A549 (cell line): ENCODE data around the gene PARVB. TPM values are rescaled to one million over a fixed set of nuclear protein-coding genes. Genes with fewer than 3 reads are reported as not detected.

Experiments used
- ATAC-seq, 2 experiments: fragments of 200-7000 bp in 1 of 2; fragments of >200 bp in 1 of 2; cut with Nextera tagmentation in 1 of 2; cut with Tn5 transposase in 1 of 2; 3 replicates each; pipeline versions ENCODE4 v1.8.0 to v1.9.1; 2018 to 2020; ENCODE audit warnings: mild to moderate bottlenecking in 1 of 2, moderate library complexity in 1 of 2
- CTCF ChIA-PET: fragments of 300-600 bp; sonication (Branson Sonifier 250); formaldehyde crosslinking; extraction: SDS; loops from one replicate; lab custom pipeline; 2021; ENCODE audit warnings: antibody characterized with exemption, inconsistent platforms; lab: Yijun Ruan, JAX
- POLR2A ChIA-PET: fragments of 350-600 bp; formaldehyde crosslinking; extraction: SDS; loops from one replicate; lab custom pipeline; 2021; ENCODE audit warnings: antibody characterized with exemption, inconsistent platforms; lab: Yijun Ruan, JAX
- DNase-seq, 2 experiments: peaks; one replicate each; pipeline versions ENCODE4 v3.0.0 to v3.0.0-alpha.2; 2011 to 2016; ENCODE audit warnings: low read depth in 1 of 2, low spot score in 1 of 2
- FAIRE-seq: peaks from 2 replicates; lab custom pipeline; 2011; peaks lifted over from hg19 to GRCh38; lab: Jason Lieb, UNC
- H3K27ac ChIP-seq, 2 experiments: fragments of >200 bp; sonication (Bioruptor Twin); formaldehyde crosslinking; 3 replicates each; pipeline ENCODE4 v1.5.1; 2016 to 2017
- H3K4me1 ChIP-seq: fragments of >200 bp; sonication (Bioruptor Twin); formaldehyde crosslinking; 3 replicates; pipeline ENCODE4 v1.6.1; 2016
- H3K4me2 ChIP-seq: fragments of >200 bp; sonication (Bioruptor Twin); formaldehyde crosslinking; 3 replicates; pipeline ENCODE4 v1.6.1; 2016
- H3K4me3 ChIP-seq: fragments of >200 bp; sonication (Bioruptor Twin); formaldehyde crosslinking; 3 replicates; pipeline ENCODE4 v1.5.1; 2016
- H3K9me3 ChIP-seq: fragments of >200 bp; sonication (Bioruptor Twin); formaldehyde crosslinking; 3 replicates; pipeline ENCODE4 v1.6.1; 2016
- BHLHE40 ChIP-seq: IDR thresholded peaks from 2 replicates; pipeline ENCODE4 v1.6.1; 2012; ENCODE audit warnings: low read depth, low read length, inconsistent platforms
- CBX2 ChIP-seq: fragments of 200-600 bp; sonication (generic); IDR thresholded peaks from 2 replicates; pipeline ENCODE4 v1.6.1; 2016; ENCODE audit warnings: low read depth, mild to moderate bottlenecking, borderline replicate concordance
- CBX8 ChIP-seq: fragments of 200-600 bp; sonication (generic); IDR thresholded peaks from 2 replicates; pipeline ENCODE4 v1.6.1; 2016
- CHD2 ChIP-seq: fragments of 150-350 bp; IDR thresholded peaks from 2 replicates; pipeline ENCODE4 v1.6.1; 2014; ENCODE audit warnings: low read length; ENCODE audit not compliant: partially characterized antibody
- E2F6 ChIP-seq: IDR thresholded peaks from 2 replicates; pipeline ENCODE4 v1.6.1; 2012; ENCODE audit warnings: low read depth, borderline replicate concordance
- EHF ChIP-seq: fragments of 250-450 bp; sonication (Bioruptor Pico); IDR thresholded peaks from 2 replicates; pipeline ENCODE4 v1.5.0; 2020; ENCODE audit warnings: mild to moderate bottlenecking
- EHMT2 ChIP-seq: fragments of 200-600 bp; sonication (generic); IDR thresholded peaks from 2 replicates; pipeline ENCODE4 v1.6.1; 2016; ENCODE audit warnings: antibody characterized with exemption, low read depth, mild to moderate bottlenecking, moderate library complexity
- ESRRA ChIP-seq: fragments of 150-350 bp; IDR thresholded peaks from 2 replicates; pipeline ENCODE4 v1.6.1; 2014; ENCODE audit warnings: mild to moderate bottlenecking, low read length, borderline replicate concordance
- FOXS1 ChIP-seq: fragments of 250-450 bp; sonication (Bioruptor Pico); IDR thresholded peaks from 2 replicates; pipeline ENCODE4 v1.5.0; 2020; ENCODE audit warnings: mild to moderate bottlenecking, moderate library complexity
- GATA3 ChIP-seq: IDR thresholded peaks from 2 replicates; pipeline ENCODE4 v1.6.1; 2012; ENCODE audit warnings: borderline replicate concordance
- HOXB13 ChIP-seq: fragments of 250-450 bp; sonication (Bioruptor Pico); IDR thresholded peaks from 2 replicates; pipeline ENCODE4 v1.5.0; 2020; ENCODE audit warnings: low read depth, mild to moderate bottlenecking, moderate library complexity
- JUN ChIP-seq, 2 experiments: fragments of >200 bp; sonication (Bioruptor Twin); formaldehyde crosslinking; IDR thresholded peaks; 2 replicates in 1 of 2; 3 replicates in 1 of 2; pipeline ENCODE4 v1.6.1; 2016 to 2017
- KDM1A ChIP-seq: fragments of 200-600 bp; sonication (generic); IDR thresholded peaks from 2 replicates; pipeline ENCODE4 v1.6.1; 2016; ENCODE audit warnings: low read depth, mild to moderate bottlenecking
- MYC ChIP-seq: IDR thresholded peaks from 2 replicates; pipeline ENCODE4 v1.6.1; 2012; ENCODE audit warnings: mild to moderate bottlenecking, inconsistent platforms, low read length, improper control_type of control experiment, borderline replicate concordance
- NPAS2 ChIP-seq: fragments of 250-450 bp; sonication (Bioruptor Pico); IDR thresholded peaks from 2 replicates; pipeline ENCODE4 v1.8.0; 2022; ENCODE audit warnings: mild to moderate bottlenecking, moderate library complexity, borderline replicate concordance
- NR3C1 ChIP-seq: fragments of >200 bp; sonication (Bioruptor Twin); formaldehyde crosslinking; IDR thresholded peaks from 3 replicates; pipeline ENCODE4 v1.6.1; 2017
- PBX3 ChIP-seq: IDR thresholded peaks from 2 replicates; pipeline ENCODE4 v1.6.1; 2012
- POLR2A ChIP-seq: IDR thresholded peaks from 2 replicates; pipeline ENCODE4 v1.6.1; 2012; ENCODE audit warnings: mild to moderate bottlenecking, low read length
- POLR2AphosphoS2 ChIP-seq: conservative IDR thresholded peaks from 2 replicates; pipeline ENCODE4 v1.6.1; 2012; ENCODE audit warnings: low read length, improper control_type of control experiment, inconsistent platforms
- RAD21 ChIP-seq, 2 experiments: fragments of >200 bp in 1 of 2; sonication (Bioruptor Twin) in 1 of 2; formaldehyde crosslinking in 1 of 2; IDR thresholded peaks in 1 of 2; conservative IDR thresholded peaks in 1 of 2; 2 replicates in 1 of 2; 3 replicates in 1 of 2; pipeline ENCODE4 v1.6.1; 2012 to 2018; ENCODE audit warnings: inconsistent platforms in 1 of 2
- RNF2 ChIP-seq: fragments of 200-600 bp; sonication (generic); IDR thresholded peaks from 2 replicates; pipeline ENCODE4 v1.6.1; 2016; ENCODE audit warnings: low read depth, mild to moderate bottlenecking, antibody characterized with exemption, moderate library complexity, borderline replicate concordance
- SMC3 ChIP-seq: fragments of >200 bp; sonication (Bioruptor Twin); formaldehyde crosslinking; IDR thresholded peaks from 3 replicates; pipeline ENCODE4 v1.6.1; 2018; ENCODE audit warnings: inconsistent platforms
- TFCP2L1 ChIP-seq: fragments of 250-450 bp; sonication (Bioruptor Pico); IDR thresholded peaks from 2 replicates; pipeline ENCODE4 v1.5.0; 2021; ENCODE audit warnings: mild to moderate bottlenecking
- ZC3H11A ChIP-seq: fragments of 450-650 bp; IDR thresholded peaks from 2 replicates; pipeline ENCODE4 v1.6.1; 2014; ENCODE audit warnings: antibody characterized with exemption, mild to moderate bottlenecking
- ZFP36 ChIP-seq: fragments of 450-650 bp; IDR thresholded peaks from 2 replicates; pipeline ENCODE4 v1.6.1; 2014; ENCODE audit warnings: borderline replicate concordance; ENCODE audit not compliant: partially characterized antibody
- WGBS: methylation state at CpG from one replicate; pipeline ENCODE4 v1.1.6; 2017; ENCODE audit errors: missing lambda C conversion rate; 5-methylcytosine and 5-hydroxymethylcytosine counted together
- polyA plus RNA-seq, 4 experiments: library from polyadenylated mRNA; depleted of rRNA in 3 of 4; stranded (reverse); fragments of >200 nt; fragmentation: RNase III in 1 of 4; extraction: RNeasy Plus Mini Kit Qiagen cat#74134 plus additional on column Dnase treatment in 1 of 4; gene quantifications; 2 replicates in 3 of 4; 3 replicates in 1 of 4; pipeline ENCODE4 v1.2.3, GENCODE V29; 2011 to 2017
- TF ChIP-seq, protein P1 (sequence below): fragments of >200 bp; sonication (Bioruptor Twin); formaldehyde crosslinking; IDR thresholded peaks from 2 replicates; pipeline ENCODE4 v1.6.1; 2016

PARVB gene
- polyA plus RNA-seq, 2 of the 4 experiments (the other 2 are of a cell fraction) = 28.3 to 33.5 TPM

- POLR2A ChIA-PET = no interaction called here
- Histone ChIP-seq H3K4me2 (no peak overlapping the region), H3K9me3 (no peaks in the 10 kb centered on the region; the same call in 2 of the 3 replicates)
- CTCF ChIA-PET = interaction anchor here (1.0 to 9.2 kb wide), 2 partner anchors 97 to 536 kb away, joined by 3 to 146 read pairs; no protein-coding TSS in a partner anchor
- TF ChIP-seq POLR2AphosphoS2 = no peak
- peak; percentile 87 for TF ChIP-seq ZFP36
- TF ChIP-seq, all 56 proteins: peak for 1
- 88% methylated on average over 4 of the region's 15 CpGs for WGBS
- no peak for DNase-seq
- Histone ChIP-seq H3K4me1 (peaks cover 6% of the 10 kb centered on the region; the same call in 1 of the 3 replicates), H3K4me3 (no peak overlapping the region), H3K27ac (no peak overlapping the region)
- FAIRE-seq = no peak
- ATAC-seq = no peak
Observed at GRCh38 chr22:44089717-44090570, 65.8 kb downstream of the PARVB start.

GRCh38 chr22:44090571-44090905 is 66.4 kb downstream of the PARVB start:
- Histone ChIP-seq H3K9me3 (no peaks in the 10 kb centered on the region), H3K27ac (no peak overlapping the region), H3K4me2 (no peak overlapping the region), H3K4me1 (peaks cover 6% of the 10 kb centered on the region; the same call in 1 of the 3 replicates), H3K4me3 (no peak overlapping the region)
- ChIA-PET POLR2A (no interaction called here), CTCF (no interaction called here)
- DNase-seq = no peak
- 89% methylated on average over 6 of the region's 9 CpGs for WGBS
- no peak for ATAC-seq
- TF ChIP-seq EHMT2 (no peak), MYC (no peak), EHF (CRISPR knock-in tag) (no peak), E2F6 (no peak), BHLHE40 (no peak), KDM1A (no peak), ESRRA (no peak), RNF2 (no peak), CBX2 (no peak), CBX8 (no peak), RAD21 (conservative IDR thresholded peaks at IDR 0.05 in 1 of 2, IDR thresholded peaks at IDR 0.05 in 1 of 2) (no peak)
- no peak for FAIRE-seq

GRCh38 chr22:44091021-44091721 is 67.1 kb downstream of the PARVB start:
- ChIA-PET CTCF (no interaction called here), POLR2A (no interaction called here)
- 84% methylated on average over 14 of the region's 14 CpGs for WGBS
- Histone ChIP-seq H3K4me3 (no peak overlapping the region), H3K27ac (no peak overlapping the region), H3K4me2 (no peak overlapping the region), H3K4me1 (peaks cover 6% of the 10 kb centered on the region; the same call in 1 of the 3 replicates), H3K9me3 (no peaks in the 10 kb centered on the region)
- TF ChIP-seq RNF2 (no peak), CBX8 (no peak), JUN (IDR thresholded peaks at IDR 0.05) (no peak), HOXB13 (CRISPR knock-in tag) (no peak), EHMT2 (no peak)
- DNase-seq (peak; percentile 22 to 32), ATAC-seq (peak; percentile 74 to 76; a peak in 5 of 6 replicates), FAIRE-seq (no peak)

- FAIRE-seq = no peak
- WGBS = 97% methylated on average over 10 of the region's 10 CpGs
- no peak for TF ChIP-seq GATA3
- no peak for TF ChIP-seq NR3C1
- TF ChIP-seq KDM1A = no peak
- no peak for TF ChIP-seq NPAS2 (CRISPR knock-in tag)
- no peak for TF ChIP-seq CHD2
- no peak for TF ChIP-seq ZC3H11A
- TF ChIP-seq SMC3 = no peak
- TF ChIP-seq POLR2AphosphoS2 = no peak
- TF ChIP-seq FOXS1 (CRISPR knock-in tag) = no peak
- TF ChIP-seq CBX2 = no peak
- no peak for TF ChIP-seq PBX3
- TF ChIP-seq TFCP2L1 (CRISPR knock-in tag) = no peak
- no peak for TF ChIP-seq POLR2A
- TF ChIP-seq, protein P1, sequence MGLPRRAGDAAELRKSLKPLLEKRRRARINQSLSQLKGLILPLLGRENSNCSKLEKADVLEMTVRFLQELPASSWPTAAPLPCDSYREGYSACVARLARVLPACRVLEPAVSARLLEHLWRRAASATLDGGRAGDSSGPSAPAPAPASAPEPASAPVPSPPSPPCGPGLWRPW = no peak
Observed at GRCh38 chr22:44091751-44092150, 67.6 kb downstream of the PARVB start.

More at GRCh38 chr22:44091751-44092150, 67.6 kb downstream of the PARVB start:
- ChIA-PET CTCF (no interaction called here), POLR2A (no interaction called here)
- no peak for DNase-seq
- Histone ChIP-seq H3K9me3 (no peaks in the 10 kb centered on the region), H3K4me3 (no peak overlapping the region), H3K4me2 (no peak overlapping the region), H3K4me1 (peaks cover 6% of the 10 kb centered on the region; the same call in 1 of the 3 replicates), H3K27ac (no peak overlapping the region)
- ATAC-seq = no peak
